ENCODE results near the gene YWHAB. TPM values are rescaled to one million over a fixed set of nuclear protein-coding genes. Genes with fewer than 3 reads are reported as not detected.

The YWHAB gene
- total RNA-seq, 1 experiment from 2014 or later = 267 TPM

DNA sequence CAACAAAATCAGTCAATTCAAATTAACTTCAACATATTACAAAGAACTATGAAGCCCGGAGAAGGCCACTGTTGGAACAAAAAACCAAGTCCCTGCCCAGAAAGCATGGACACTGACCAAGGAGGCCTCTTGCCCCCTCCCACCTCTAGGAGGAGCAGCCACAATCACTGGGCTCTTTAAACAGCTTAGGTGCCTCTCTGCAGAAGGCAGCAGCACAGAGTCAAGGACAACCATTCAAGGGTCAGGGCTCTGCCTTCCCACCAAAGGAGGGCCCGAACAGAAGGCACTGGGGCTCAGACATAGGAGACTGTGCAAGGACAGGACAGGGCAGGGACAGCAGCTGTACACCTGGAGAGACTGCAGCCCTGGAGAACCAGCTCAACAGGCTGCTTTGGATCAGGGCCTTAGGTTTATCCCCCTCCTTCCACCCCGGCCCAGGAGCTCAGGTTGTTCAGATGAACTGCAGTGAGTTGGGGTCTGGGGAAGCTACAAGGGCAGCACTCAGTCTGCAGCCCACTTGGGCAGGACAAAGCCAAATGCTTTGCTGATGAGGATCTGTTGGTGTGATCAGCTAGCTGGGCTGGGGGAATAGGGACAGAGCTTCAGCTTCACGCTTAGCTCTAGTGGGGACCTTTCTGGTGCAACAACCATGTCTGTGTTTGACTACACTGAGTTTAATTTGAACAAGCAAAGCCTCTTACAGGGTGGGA is 56.9 kb downstream of the YWHAB start:
- no peaks in the 10 kb centered on the region for H3K4me1 ChIP-seq (ENCODE audit: control insufficient read depth, insufficient read depth, low read length)
- BruUV-seq (replicated peaks) = TSS peak; percentile 63
- in situ Hi-C loops (cut with HindIII; ENCODE audit: low pct_unique_long_range_greater_than_20kb, low sequenced_read_pairs) (no loop called here), intact Hi-C loops (cut with micrococcal nuclease; ENCODE audit: unreplicated experiment) (no loop called here)
- ChIA-PET POLR2A (interaction anchor here (0.7 kb wide), 1 partner anchor 99 kb away, joined by 3 read pairs; no protein-coding TSS in a partner anchor), CTCF (interaction anchor here (0.6 kb wide), 1 partner anchor 69 kb away, joined by 4 read pairs; no protein-coding TSS in a partner anchor)
- TF ChIP-seq SIN3A (IDR thresholded peaks at IDR 0.05; ENCODE audit: borderline replicate concordance, insufficient read depth, low read depth, low read length) = no peak
- TF ChIP-seq, protein P1, sequence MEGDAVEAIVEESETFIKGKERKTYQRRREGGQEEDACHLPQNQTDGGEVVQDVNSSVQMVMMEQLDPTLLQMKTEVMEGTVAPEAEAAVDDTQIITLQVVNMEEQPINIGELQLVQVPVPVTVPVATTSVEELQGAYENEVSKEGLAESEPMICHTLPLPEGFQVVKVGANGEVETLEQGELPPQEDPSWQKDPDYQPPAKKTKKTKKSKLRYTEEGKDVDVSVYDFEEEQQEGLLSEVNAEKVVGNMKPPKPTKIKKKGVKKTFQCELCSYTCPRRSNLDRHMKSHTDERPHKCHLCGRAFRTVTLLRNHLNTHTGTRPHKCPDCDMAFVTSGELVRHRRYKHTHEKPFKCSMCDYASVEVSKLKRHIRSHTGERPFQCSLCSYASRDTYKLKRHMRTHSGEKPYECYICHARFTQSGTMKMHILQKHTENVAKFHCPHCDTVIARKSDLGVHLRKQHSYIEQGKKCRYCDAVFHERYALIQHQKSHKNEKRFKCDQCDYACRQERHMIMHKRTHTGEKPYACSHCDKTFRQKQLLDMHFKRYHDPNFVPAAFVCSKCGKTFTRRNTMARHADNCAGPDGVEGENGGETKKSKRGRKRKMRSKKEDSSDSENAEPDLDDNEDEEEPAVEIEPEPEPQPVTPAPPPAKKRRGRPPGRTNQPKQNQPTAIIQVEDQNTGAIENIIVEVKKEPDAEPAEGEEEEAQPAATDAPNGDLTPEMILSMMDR (IDR thresholded peaks at IDR 0.05) = no peak
- TF ChIP-seq, protein P2, sequence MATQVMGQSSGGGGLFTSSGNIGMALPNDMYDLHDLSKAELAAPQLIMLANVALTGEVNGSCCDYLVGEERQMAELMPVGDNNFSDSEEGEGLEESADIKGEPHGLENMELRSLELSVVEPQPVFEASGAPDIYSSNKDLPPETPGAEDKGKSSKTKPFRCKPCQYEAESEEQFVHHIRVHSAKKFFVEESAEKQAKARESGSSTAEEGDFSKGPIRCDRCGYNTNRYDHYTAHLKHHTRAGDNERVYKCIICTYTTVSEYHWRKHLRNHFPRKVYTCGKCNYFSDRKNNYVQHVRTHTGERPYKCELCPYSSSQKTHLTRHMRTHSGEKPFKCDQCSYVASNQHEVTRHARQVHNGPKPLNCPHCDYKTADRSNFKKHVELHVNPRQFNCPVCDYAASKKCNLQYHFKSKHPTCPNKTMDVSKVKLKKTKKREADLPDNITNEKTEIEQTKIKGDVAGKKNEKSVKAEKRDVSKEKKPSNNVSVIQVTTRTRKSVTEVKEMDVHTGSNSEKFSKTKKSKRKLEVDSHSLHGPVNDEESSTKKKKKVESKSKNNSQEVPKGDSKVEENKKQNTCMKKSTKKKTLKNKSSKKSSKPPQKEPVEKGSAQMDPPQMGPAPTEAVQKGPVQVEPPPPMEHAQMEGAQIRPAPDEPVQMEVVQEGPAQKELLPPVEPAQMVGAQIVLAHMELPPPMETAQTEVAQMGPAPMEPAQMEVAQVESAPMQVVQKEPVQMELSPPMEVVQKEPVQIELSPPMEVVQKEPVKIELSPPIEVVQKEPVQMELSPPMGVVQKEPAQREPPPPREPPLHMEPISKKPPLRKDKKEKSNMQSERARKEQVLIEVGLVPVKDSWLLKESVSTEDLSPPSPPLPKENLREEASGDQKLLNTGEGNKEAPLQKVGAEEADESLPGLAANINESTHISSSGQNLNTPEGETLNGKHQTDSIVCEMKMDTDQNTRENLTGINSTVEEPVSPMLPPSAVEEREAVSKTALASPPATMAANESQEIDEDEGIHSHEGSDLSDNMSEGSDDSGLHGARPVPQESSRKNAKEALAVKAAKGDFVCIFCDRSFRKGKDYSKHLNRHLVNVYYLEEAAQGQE (IDR thresholded peaks at IDR 0.05; ENCODE audit: insufficient read depth in 1 of 2, low read depth in 2 of 2, low read length in 1 of 2) = no peak
- no peak for TF ChIP-seq TCF7L2 (IDR thresholded peaks at IDR 0.05; ENCODE audit: low read depth, low read length)
- TF ChIP-seq POLR2AphosphoS5 (IDR thresholded peaks at IDR 0.05; ENCODE audit: low read depth, low read length) = no peak
- H3K4me3 ChIP-seq (ENCODE audit: low read depth in 2 of 2, low read length in 2 of 2) = no peak overlapping the region
- no peak overlapping the region for H3K27ac ChIP-seq (ENCODE audit: low read length)
- H3K9me3 ChIP-seq (ENCODE audit: control insufficient read depth, insufficient read depth, low read depth, low read length) = no peaks in the 10 kb centered on the region
- H3K27me3 ChIP-seq (ENCODE audit: control insufficient read depth, insufficient read depth, low read length) = no peaks in the 10 kb centered on the region
- no peak for DNase-seq (ENCODE audit: low read depth, low spot score)
- ATAC-seq = no peak; the same call in 1 of the 2 replicates
- peaks cover 27% of the 10 kb centered on the region for H3K36me3 ChIP-seq (ENCODE audit: control insufficient read depth, insufficient read depth, low read length)

DNA sequence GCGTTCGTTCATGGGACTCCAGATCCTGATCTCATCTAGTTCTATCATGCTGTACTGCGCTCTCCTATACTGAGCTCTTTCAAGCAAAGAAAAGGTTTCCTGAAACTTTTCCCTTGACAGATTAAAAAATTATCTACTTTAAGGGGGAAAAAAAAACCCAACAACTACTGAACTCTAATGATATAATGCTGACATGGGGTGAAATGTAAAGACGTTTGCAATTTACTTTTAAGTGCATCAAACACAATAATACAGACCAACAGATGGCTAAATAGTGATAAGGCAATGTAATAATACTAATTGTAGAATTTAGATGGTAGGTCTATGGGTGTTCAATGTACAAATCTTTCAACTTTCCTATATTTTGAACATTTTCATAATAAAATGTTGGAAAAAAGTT is 58.3 kb downstream of the YWHAB start:
- no peaks in the 10 kb centered on the region for H3K4me1 ChIP-seq (ENCODE audit: control insufficient read depth, insufficient read depth, low read length)
- in situ Hi-C loops (cut with HindIII; ENCODE audit: low pct_unique_long_range_greater_than_20kb, low sequenced_read_pairs) = no loop called here
- H3K27ac ChIP-seq (ENCODE audit: low read length) = no peak overlapping the region
- H3K27me3 ChIP-seq (ENCODE audit: control insufficient read depth, insufficient read depth, low read length) = no peaks in the 10 kb centered on the region
- H3K4me3 ChIP-seq (ENCODE audit: low read depth in 2 of 2, low read length in 2 of 2) = no peak overlapping the region
- BruUV-seq (replicated peaks) = no TSS peak
- intact Hi-C loops (cut with micrococcal nuclease; ENCODE audit: unreplicated experiment) = no loop called here
- peaks cover 37% of the 10 kb centered on the region for H3K36me3 ChIP-seq (ENCODE audit: control insufficient read depth, insufficient read depth, low read length)
- DNase-seq (ENCODE audit: low read depth, low spot score) (no peak), ATAC-seq (no peak)
- TF ChIP-seq POLR2AphosphoS5 (IDR thresholded peaks at IDR 0.05; ENCODE audit: low read depth, low read length) = no peak
- TF ChIP-seq, protein P1 (IDR thresholded peaks at IDR 0.05) = no peak
- TF ChIP-seq SIN3A (IDR thresholded peaks at IDR 0.05; ENCODE audit: borderline replicate concordance, insufficient read depth, low read depth, low read length) = no peak
- TF ChIP-seq TCF7L2 (IDR thresholded peaks at IDR 0.05; ENCODE audit: low read depth, low read length) = no peak
- TF ChIP-seq, protein P2 (IDR thresholded peaks at IDR 0.05; ENCODE audit: insufficient read depth in 1 of 2, low read depth in 2 of 2, low read length in 1 of 2) = no peak
- H3K9me3 ChIP-seq (ENCODE audit: control insufficient read depth, insufficient read depth, low read depth, low read length) = no peaks in the 10 kb centered on the region
- POLR2A ChIA-PET = no interaction called here
- CTCF ChIA-PET = no interaction called here
